Left lobe of liver (tissue), 2 donors: ENCODE measurements around the gene RAB3IL1. TPM values are rescaled to one million over a fixed set of nuclear protein-coding genes. Genes with fewer than 3 reads are reported as not detected.
"Not testable (repeated sequence)": the region's sequence is repeated elsewhere in the genome, so short reads cannot be mapped to it uniquely, and the experiment has no call there.

Source experiments
- ATAC-seq: fragments of 200-7000 bp; cut with Tn5 transposase; one replicate; pipeline ENCODE4 v1.9.1; 2020; ENCODE audit warnings: mild to moderate bottlenecking, moderate library complexity
- DNase-seq: peaks from one replicate; pipeline ENCODE4 v3.0.0-alpha.2; 2020; ENCODE audit warnings: low spot score
- total RNA-seq: library from RNA; stranded (reverse); gene quantifications from one replicate; pipeline ENCODE4 v1.2.1, GENCODE V29; 2021
- donor health status: DM: no; HTN: no; CAD: no; lungs with moderate emphysema.
- donor health status: DM: no; HTN: yes; CAD: no.

Gene RAB3IL1
- total RNA-seq, 1 donor from 2014 or later: 4.0 TPM

- not testable (repeated sequence) for ATAC-seq, DNase-seq
These were observed 36.3 kb upstream of the RAB3IL1 start for GRCh38 chr11:61953632-61954031.

GRCh38 chr11:61952882-61953281 lies 35.5 kb upstream of the RAB3IL1 start:
- DNase-seq (no peak), ATAC-seq (no peak)

GRCh38 chr11:61951484-61952135 lies 34.2 kb upstream of the RAB3IL1 start:
- DNase-seq (no peak), ATAC-seq (no peak)

- ATAC-seq (no peak), DNase-seq (peak; percentile 33)
These were observed 32.7 kb upstream of the RAB3IL1 start, which contains the start of gene BEST1 for GRCh38 chr11:61950035-61950547. Gene BEST1 (plus strand): TSS chr11:61950351. CDS start chr11:61951807, 1,456 bp downstream.

GRCh38 chr11:61949169-61950034 lies 32.0 kb upstream of the RAB3IL1 start:
- peak; percentile 41 for ATAC-seq
- DNase-seq: peak; percentile 49

- ATAC-seq (no peak), DNase-seq (no peak)
These were observed 31.1 kb upstream of the RAB3IL1 start for GRCh38 chr11:61948505-61948904.

- peak; percentile 97 for ATAC-seq
- peak; percentile 84 for DNase-seq
These were observed 30.3 kb upstream of the RAB3IL1 start for GRCh38 chr11:61947486-61948210.

GRCh38 chr11:61946894-61947293 lies 29.5 kb upstream of the RAB3IL1 start:
- DNase-seq (no peak), ATAC-seq (no peak)

GRCh38 chr11:61945191-61945590 lies 27.8 kb upstream of the RAB3IL1 start:
- ATAC-seq (no peak), DNase-seq (peak; percentile 38)

- no peak for ATAC-seq
- no peak for DNase-seq
These were observed 23.1 kb upstream of the RAB3IL1 start for GRCh38 chr11:61940466-61940865.

- no peak for ATAC-seq
- no peak for DNase-seq
These were observed 18.5 kb upstream of the RAB3IL1 start for GRCh38 chr11:61935861-61936260.

GRCh38 chr11:61930933-61931332 lies 13.6 kb upstream of the RAB3IL1 start:
- no peak for DNase-seq
- no peak for ATAC-seq

- DNase-seq: no peak
- no peak for ATAC-seq
These were observed 11.2 kb upstream of the RAB3IL1 start for GRCh38 chr11:61928606-61929005.

GRCh38 chr11:61927501-61927900 lies 10.1 kb upstream of the RAB3IL1 start:
- DNase-seq (no peak), ATAC-seq (no peak)

- DNase-seq: no peak
These were observed 8.9 kb upstream of the RAB3IL1 start for GRCh38 chr11:61926235-61926634.

GRCh38 chr11:61925736-61926135 lies 8.4 kb upstream of the RAB3IL1 start:
- DNase-seq: no peak
- no peak for ATAC-seq

More at GRCh38 chr11:61926235-61926634, 8.9 kb upstream of the RAB3IL1 start:
- no peak for ATAC-seq

- peak; percentile 14 for ATAC-seq
- DNase-seq: no peak
These were observed 6.7 kb upstream of the RAB3IL1 start for GRCh38 chr11:61924064-61924455.

GRCh38 chr11:61923166-61924063 lies 6.0 kb upstream of the RAB3IL1 start:
- ATAC-seq: peak; percentile 70

GRCh38 chr11:61922539-61922938 lies 5.2 kb upstream of the RAB3IL1 start:
- peak; percentile 51 for ATAC-seq
- DNase-seq: peak; percentile 48

More at GRCh38 chr11:61923166-61924063, 6.0 kb upstream of the RAB3IL1 start:
- peak; percentile 52 for DNase-seq

- ATAC-seq: no peak
- DNase-seq: no peak
These were observed 4.1 kb upstream of the RAB3IL1 start for GRCh38 chr11:61921446-61921845.
